Trophoblast cell (in vitro differentiated cells and primary cell): ENCODE results near the gene CLCN2.

Experiments
- DNase-seq, 2 donors: peaks; one replicate each; pipeline ENCODE4 v3.0.0-alpha.2; 2016
- H2AFZ ChIP-seq: 2 replicates; pipeline ENCODE4 v1.6.1; 2013; ENCODE audit warnings: low read length, moderate library complexity, mild to moderate bottlenecking; ENCODE audit not compliant: insufficient read depth, poor library complexity
- H2AK5ac ChIP-seq: 2 replicates; pipeline ENCODE4 v1.6.1; 2013; ENCODE audit warnings: mild to moderate bottlenecking, low read length
- H2BK120ac ChIP-seq: 2 replicates; pipeline ENCODE4 v1.6.1; 2013; ENCODE audit warnings: low read length, mild to moderate bottlenecking, moderate library complexity; ENCODE audit not compliant: insufficient read depth, poor library complexity
- H2BK12ac ChIP-seq: 2 replicates; pipeline ENCODE4 v1.6.1; 2013; ENCODE audit warnings: mild to moderate bottlenecking, low read length, moderate library complexity
- H2BK5ac ChIP-seq: 2 replicates; pipeline ENCODE4 v1.6.1; 2013; ENCODE audit warnings: low read length, low read depth, moderate library complexity, mild to moderate bottlenecking; ENCODE audit not compliant: poor library complexity
- H3K14ac ChIP-seq: 2 replicates; pipeline ENCODE4 v1.6.1; 2013; ENCODE audit warnings: mild to moderate bottlenecking, low read length
- H3K18ac ChIP-seq: 2 replicates; pipeline ENCODE4 v1.6.1; 2013; ENCODE audit warnings: mild to moderate bottlenecking, low read length
- H3K23ac ChIP-seq: 2 replicates; pipeline ENCODE4 v1.6.1; 2013; ENCODE audit warnings: low read length
- H3K27ac ChIP-seq: 2 replicates; pipeline ENCODE4 v1.5.1; 2013; ENCODE audit warnings: low read depth, mild to moderate bottlenecking, inconsistent platforms, low read length, moderate library complexity
- H3K27me3 ChIP-seq: 2 replicates; pipeline ENCODE4 v1.6.1; 2013; ENCODE audit warnings: inconsistent platforms, mild to moderate bottlenecking, low read length, moderate library complexity; ENCODE audit not compliant: insufficient read depth
- H3K36me3 ChIP-seq, 2 experiments: 1 replicate in 1 of 2; 2 replicates in 1 of 2; pipeline ENCODE4 v1.6.1; 2013; ENCODE audit warnings: low read length in 2 of 2, mild to moderate bottlenecking in 2 of 2, moderate library complexity in 1 of 2; ENCODE audit not compliant: insufficient read depth in 2 of 2, control insufficient read depth in 1 of 2
- H3K4ac ChIP-seq: 2 replicates; pipeline ENCODE4 v1.6.1; 2013; ENCODE audit warnings: low read depth, mild to moderate bottlenecking, low read length, moderate library complexity
- H3K4me1 ChIP-seq, 2 experiments: 1 replicate in 1 of 2; 2 replicates in 1 of 2; pipeline ENCODE4 v1.6.1; 2013; ENCODE audit warnings: low read length in 2 of 2, mild to moderate bottlenecking in 2 of 2, moderate library complexity in 1 of 2; ENCODE audit not compliant: insufficient read depth in 2 of 2, control insufficient read depth in 1 of 2
- H3K4me2 ChIP-seq: 2 replicates; pipeline ENCODE4 v1.6.1; 2013; ENCODE audit warnings: inconsistent platforms, mild to moderate bottlenecking, low read length, moderate library complexity
- H3K4me3 ChIP-seq: 2 replicates; pipeline ENCODE4 v1.5.1; 2013; ENCODE audit warnings: mild to moderate bottlenecking, low read depth, low read length, inconsistent platforms
- H3K79me1 ChIP-seq: one replicate; pipeline ENCODE4 v1.6.1; 2013; ENCODE audit warnings: low read length
- H3K79me2 ChIP-seq: 2 replicates; pipeline ENCODE4 v1.6.1; 2013; ENCODE audit warnings: low read length, mild to moderate bottlenecking; ENCODE audit not compliant: control insufficient read depth, insufficient read depth, poor library complexity
- H3K9ac ChIP-seq: 2 replicates; pipeline ENCODE4 v1.6.1; 2013; ENCODE audit warnings: mild to moderate bottlenecking, low read length
- H3K9me3 ChIP-seq: 2 replicates; pipeline ENCODE4 v1.6.1; 2013; ENCODE audit warnings: low read depth, mild to moderate bottlenecking, control low read depth, inconsistent platforms, low read length; ENCODE audit not compliant: insufficient read depth
- H4K12ac ChIP-seq: 2 replicates; pipeline ENCODE4 v1.6.1; 2013; ENCODE audit warnings: low read depth, mild to moderate bottlenecking, low read length, moderate library complexity
- H4K8ac ChIP-seq: 2 replicates; pipeline ENCODE4 v1.6.1; 2013; ENCODE audit warnings: low read depth, mild to moderate bottlenecking, low read length, moderate library complexity
- H4K91ac ChIP-seq: one replicate; pipeline ENCODE4 v1.6.1; 2013; ENCODE audit warnings: low read depth, mild to moderate bottlenecking, low read length, moderate library complexity
- WGBS: extraction: QIAGEN DNeasy Blood & Tissue Kit; methylation state at CpG from one replicate; pipeline ENCODE4 v1.1.7; 2013; ENCODE audit warnings: missing lambda C conversion rate; ENCODE audit not compliant: insufficient read length, insufficient coverage; ENCODE audit errors: extremely low coverage; 5-methylcytosine and 5-hydroxymethylcytosine counted together

Gene CLCN2

DNA sequence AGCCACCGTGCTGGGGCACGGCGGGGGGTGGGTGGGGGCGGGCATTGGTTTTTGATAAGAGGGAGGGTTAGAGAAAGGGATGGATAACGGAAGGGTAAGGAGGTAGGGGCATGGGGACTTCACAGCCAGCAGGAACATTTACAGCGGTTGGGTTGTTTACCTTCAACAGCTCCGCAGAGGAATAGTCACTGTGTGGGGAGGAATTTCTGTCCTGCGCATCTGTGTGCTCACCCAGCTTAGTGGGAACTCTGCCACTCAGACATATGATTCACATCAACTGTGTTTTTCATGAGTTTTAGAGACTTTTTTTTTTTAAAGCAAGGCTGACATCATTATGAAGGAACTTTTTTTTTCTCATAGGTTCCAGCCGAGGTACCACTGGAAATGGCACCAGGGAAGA is 38.0 kb upstream of the CLCN2 start:
- H3K4me3 ChIP-seq: no peak overlapping the region
- no peaks in the 10 kb centered on the region for H3K36me3 ChIP-seq
- no CpG with 5 or more reads among the region's 9 CpGs for WGBS
- H2AK5ac ChIP-seq: no peak overlapping the region
- no peak overlapping the region for H3K23ac ChIP-seq
- H3K4me2 ChIP-seq: no peak overlapping the region
- H4K12ac ChIP-seq: no peak overlapping the region
- H2BK120ac ChIP-seq: no peak overlapping the region
- H3K4ac ChIP-seq: no peak overlapping the region
- H3K79me1 ChIP-seq: no peaks in the 10 kb centered on the region
- no peaks in the 10 kb centered on the region for H3K27me3 ChIP-seq
- H3K9ac ChIP-seq: no peak overlapping the region
- no peak overlapping the region for H4K8ac ChIP-seq
- no peak overlapping the region for H2AFZ ChIP-seq
- no peak for DNase-seq
- no peak overlapping the region for H4K91ac ChIP-seq
- H3K9me3 ChIP-seq: no peaks in the 10 kb centered on the region
- H3K18ac ChIP-seq: no peak overlapping the region
- H3K4me1 ChIP-seq: no peaks in the 10 kb centered on the region
- H3K79me2 ChIP-seq: no peaks in the 10 kb centered on the region
- H2BK12ac ChIP-seq: no peak overlapping the region
- H3K27ac ChIP-seq: no peak overlapping the region
- no peak overlapping the region for H3K14ac ChIP-seq
- H2BK5ac ChIP-seq: no peak overlapping the region

- H3K4me1 ChIP-seq: no peaks in the 10 kb centered on the region
- no peak overlapping the region for H2BK120ac ChIP-seq
- DNase-seq: no peak
- no peak overlapping the region for H4K8ac ChIP-seq
- H3K14ac ChIP-seq: no peak overlapping the region
- H4K12ac ChIP-seq: no peak overlapping the region
- no peak overlapping the region for H4K91ac ChIP-seq
- no peak overlapping the region for H3K27ac ChIP-seq
- H3K79me1 ChIP-seq: no peaks in the 10 kb centered on the region
- H3K9me3 ChIP-seq: peaks cover 2% of the 10 kb centered on the region
- H3K4me3 ChIP-seq: no peak overlapping the region
- no peak overlapping the region for H3K18ac ChIP-seq
- H3K79me2 ChIP-seq: no peaks in the 10 kb centered on the region
- no peaks in the 10 kb centered on the region for H3K36me3 ChIP-seq
- H3K9ac ChIP-seq: no peak overlapping the region
- H3K4ac ChIP-seq: no peak overlapping the region
- no peak overlapping the region for H2AFZ ChIP-seq
- no peak overlapping the region for H2BK12ac ChIP-seq
- no peak overlapping the region for H3K4me2 ChIP-seq
- no peak overlapping the region for H2AK5ac ChIP-seq
- no peak overlapping the region for H3K23ac ChIP-seq
- no peak overlapping the region for H2BK5ac ChIP-seq
- H3K27me3 ChIP-seq: no peaks in the 10 kb centered on the region
- no CpG with 5 or more reads among the region's 5 CpGs for WGBS
These were observed 33.9 kb upstream of the CLCN2 start for GRCh38 chr3:184395320-184395660.

GRCh38 chr3:184391266-184391665 is 29.9 kb upstream of the CLCN2 start:
- Histone ChIP-seq H4K91ac (no peak overlapping the region), H2BK5ac (no peak overlapping the region), H3K27me3 (no peaks in the 10 kb centered on the region), H3K4me3 (no peak overlapping the region), H3K4ac (no peak overlapping the region), H4K8ac (no peak overlapping the region), H3K23ac (no peak overlapping the region), H3K9me3 (peaks cover 4% of the 10 kb centered on the region), H2AK5ac (no peak overlapping the region), H2BK12ac (no peak overlapping the region), H2AFZ (no peak overlapping the region), H2BK120ac (no peak overlapping the region), H3K9ac (no peak overlapping the region), H3K4me2 (no peak overlapping the region), H4K12ac (no peak overlapping the region), H3K79me2 (no peaks in the 10 kb centered on the region), H3K36me3 (peaks cover 0 to 3% of the 10 kb centered on the region in 2 experiments), H3K27ac (no peak overlapping the region), H3K4me1 (no peaks in the 10 kb centered on the region), H3K18ac (no peak overlapping the region), H3K79me1 (no peaks in the 10 kb centered on the region), H3K14ac (no peak overlapping the region)
- WGBS: no CpG with 5 or more reads among the region's 3 CpGs
- no peak for DNase-seq

- Histone ChIP-seq H3K9ac (no peak overlapping the region), H3K4me1 (no peaks in the 10 kb centered on the region), H4K8ac (no peak overlapping the region), H2BK12ac (no peak overlapping the region), H3K4me3 (no peak overlapping the region), H3K9me3 (peaks cover 4% of the 10 kb centered on the region), H3K79me1 (no peaks in the 10 kb centered on the region), H3K79me2 (no peaks in the 10 kb centered on the region), H2BK120ac (no peak overlapping the region), H2AFZ (no peak overlapping the region), H3K23ac (no peak overlapping the region), H3K27ac (no peak overlapping the region), H3K36me3 (peaks cover 2 to 3% of the 10 kb centered on the region in 2 experiments), H2AK5ac (no peak overlapping the region), H3K4me2 (no peak overlapping the region), H4K12ac (no peak overlapping the region), H2BK5ac (no peak overlapping the region), H3K27me3 (no peaks in the 10 kb centered on the region), H3K14ac (no peak overlapping the region), H4K91ac (no peak overlapping the region), H3K18ac (no peak overlapping the region), H3K4ac (no peak overlapping the region)
- no CpG with 5 or more reads among the region's 5 CpGs for WGBS
- DNase-seq: no peak
These were observed 28.6 kb upstream of the CLCN2 start for GRCh38 chr3:184389935-184390528.
